GM13977 (cell line): Measurements from ENCODE around the gene AGAP1.

ENCODE experiments used
- DNase-seq: peaks from one replicate; pipeline ENCODE4 v3.0.0; 2012; ENCODE audit warnings: low spot score
- CTCF ChIP-seq: IDR thresholded peaks from 2 replicates; pipeline ENCODE4 v1.5.1; 2012; ENCODE audit warnings: mild to moderate bottlenecking, control low read depth; ENCODE audit not compliant: insufficient read depth; ENCODE audit errors: extremely low read depth, missing control alignments
- in situ Hi-C: fragments of 300-500 bp; cut with MboI; formaldehyde crosslinking; loops from one replicate; pipeline ENCODE4 v1.12.0; 2022; ENCODE audit warnings: low sequenced_read_pairs, low pct_unique_long_range_greater_than_20kb, mixed read lengths, inconsistent platforms; ENCODE audit not compliant: unreplicated experiment

Gene AGAP1

GRCh38 chr2:235849489-235849888 is 355.6 kb downstream of the AGAP1 start:
- no peak for TF ChIP-seq CTCF
- in situ Hi-C loops: no loop called here
- no peak for DNase-seq

GRCh38 chr2:235850289-235850688 is 356.4 kb downstream of the AGAP1 start:
- no peak for DNase-seq
- no peak for TF ChIP-seq CTCF
- in situ Hi-C loops: no loop called here

- in situ Hi-C loops: no loop called here
- DNase-seq: no peak
- TF ChIP-seq CTCF: no peak
Measured at GRCh38 chr2:235850771-235851551, 357.1 kb downstream of the AGAP1 start.

GRCh38 chr2:235851828-235852525 is 358.1 kb downstream of the AGAP1 start:
- DNase-seq: no peak
- no peak for TF ChIP-seq CTCF
- in situ Hi-C loops: no loop called here

- in situ Hi-C loops: no loop called here
- TF ChIP-seq CTCF: no peak
- no peak for DNase-seq
Measured at GRCh38 chr2:235852526-235852920, 358.7 kb downstream of the AGAP1 start.

- in situ Hi-C loops: no loop called here
- no peak for TF ChIP-seq CTCF
- no peak for DNase-seq
Measured at GRCh38 chr2:235854276-235854675, 360.4 kb downstream of the AGAP1 start.
